IMR-90 (cell line): Measurements from ENCODE around the gene MARCHF3. TPM values are rescaled to one million over a fixed set of nuclear protein-coding genes. Genes with fewer than 3 reads are reported as not detected.
A peak's percentile ranks its signal among the peaks of the same experiment; 100 is the strongest.

Experiments used
- ATAC-seq: fragments of 200-7000 bp; cut with Tn5 transposase; 2 replicates; pipeline ENCODE4 v1.9.1; 2020; ENCODE audit warnings: low read depth, mild to moderate bottlenecking, moderate library complexity
- BruUV-seq: library from RNA; stranded (reverse); fragments of 400-500 nt; replicated peaks from 2 replicates; lab custom pipeline; 2021; lab: Mats Ljungman, UMichigan
- CTCF ChIA-PET: fragments of 300-600 bp; formaldehyde crosslinking; extraction: SDS; loops from one replicate; lab custom pipeline; 2021; ENCODE audit warnings: antibody characterized with exemption; lab: Yijun Ruan, JAX
- POLR2A ChIA-PET: fragments of 300-600 bp; sonication (Branson Sonifier 250); formaldehyde crosslinking; loops from one replicate; lab custom pipeline; 2022; ENCODE audit warnings: antibody characterized with exemption; ENCODE audit not compliant: unreplicated experiment; lab: Charles Lee
- DNase-seq: peaks from one replicate; pipeline ENCODE4 v3.0.0; 2013
- H2AFZ ChIP-seq: replicated peaks from 2 replicates; pipeline ENCODE3; 2013; ENCODE audit warnings: low read length, mild to moderate bottlenecking; ENCODE audit not compliant: poor library complexity
- H2AK5ac ChIP-seq: 2 replicates; pipeline ENCODE4 v1.6.1; 2013; ENCODE audit warnings: low read depth, low read length, inconsistent platforms
- H2AK9ac ChIP-seq: replicated peaks from 2 replicates; pipeline ENCODE3; 2013; ENCODE audit warnings: mild to moderate bottlenecking, low read depth, low read length, moderate library complexity; ENCODE audit not compliant: poor library complexity
- H2BK120ac ChIP-seq: 2 replicates; pipeline ENCODE4 v1.6.1; 2013; ENCODE audit warnings: low read depth, low read length, inconsistent platforms
- H2BK15ac ChIP-seq: 3 replicates; pipeline ENCODE4 v1.6.1; 2013; ENCODE audit warnings: low read depth, low read length, inconsistent platforms
- H2BK20ac ChIP-seq: 2 replicates; pipeline ENCODE4 v1.6.1; 2013; ENCODE audit warnings: low read depth, mild to moderate bottlenecking, inconsistent platforms, low read length, moderate library complexity
- H2BK5ac ChIP-seq: 2 replicates; pipeline ENCODE4 v1.6.1; 2013; ENCODE audit warnings: mild to moderate bottlenecking, low read depth, low read length, inconsistent platforms; ENCODE audit not compliant: poor library complexity, severe bottlenecking
- H3K14ac ChIP-seq: replicated peaks from 2 replicates; pipeline ENCODE4 v1.6.1; 2013; ENCODE audit warnings: low read depth, low read length, inconsistent platforms
- H3K18ac ChIP-seq: 2 replicates; pipeline ENCODE4 v1.6.1; 2013; ENCODE audit warnings: low read depth, low read length, control low read depth
- H3K23ac ChIP-seq: 2 replicates; pipeline ENCODE4 v1.6.1; 2013; ENCODE audit warnings: low read depth, low read length, inconsistent platforms
- H3K27ac ChIP-seq: 2 replicates; pipeline ENCODE4 v1.5.1; 2013; ENCODE audit warnings: mild to moderate bottlenecking, control low read depth, low read length; ENCODE audit not compliant: insufficient read depth
- H3K27me3 ChIP-seq: 2 replicates; pipeline ENCODE4 v1.6.1; 2013; ENCODE audit warnings: low read length; ENCODE audit not compliant: control insufficient read depth, insufficient read depth
- H3K36me3 ChIP-seq: 2 replicates; pipeline ENCODE4 v1.6.1; 2013; ENCODE audit warnings: low read length, mixed read lengths; ENCODE audit not compliant: control insufficient read depth, insufficient read depth
- H3K4ac ChIP-seq: 2 replicates; pipeline ENCODE4 v1.6.1; 2013; ENCODE audit warnings: low read depth, low read length, inconsistent platforms
- H3K4me1 ChIP-seq: 2 replicates; pipeline ENCODE4 v1.6.1; 2013; ENCODE audit warnings: low read length, mixed read lengths; ENCODE audit not compliant: control insufficient read depth, insufficient read depth
- H3K4me2 ChIP-seq: 2 replicates; pipeline ENCODE4 v1.6.1; 2013; ENCODE audit warnings: low read depth, mild to moderate bottlenecking, control low read depth, low read length, moderate library complexity
- H3K4me3 ChIP-seq: 2 replicates; pipeline ENCODE4 v1.5.1; 2013; ENCODE audit warnings: low read depth, mild to moderate bottlenecking, control low read depth, low read length, moderate library complexity; ENCODE audit not compliant: insufficient read depth
- H3K56ac ChIP-seq: 2 replicates; pipeline ENCODE4 v1.6.1; 2013; ENCODE audit warnings: low read length, inconsistent platforms; ENCODE audit not compliant: insufficient read depth; ENCODE audit errors: extremely low read depth
- H3K79me1 ChIP-seq, 2 experiments: 2 replicates each; pipeline ENCODE4 v1.6.1; 2013; ENCODE audit warnings: low read length in 2 of 2, inconsistent platforms in 1 of 2, low read depth in 1 of 2
- H3K9ac ChIP-seq: 2 replicates; pipeline ENCODE4 v1.6.1; 2013; ENCODE audit warnings: low read depth, low read length, control low read depth
- H3K9me1 ChIP-seq: 2 replicates; pipeline ENCODE4 v1.6.1; 2013; ENCODE audit warnings: low read length, inconsistent platforms; ENCODE audit not compliant: insufficient read depth
- H3K9me3 ChIP-seq: 2 replicates; pipeline ENCODE4 v1.6.1; 2013; ENCODE audit warnings: low read length; ENCODE audit not compliant: control insufficient read depth, insufficient read depth
- H4K20me1 ChIP-seq: 2 replicates; pipeline ENCODE4 v1.6.1; 2013; ENCODE audit warnings: low read length, inconsistent platforms; ENCODE audit not compliant: insufficient read depth
- H4K5ac ChIP-seq: 2 replicates; pipeline ENCODE4 v1.6.1; 2013; ENCODE audit warnings: mild to moderate bottlenecking, low read depth, low read length, control low read depth
- H4K8ac ChIP-seq, 2 experiments: 2 replicates each; pipeline ENCODE4 v1.6.1; 2013; ENCODE audit warnings: low read depth in 2 of 2, low read length in 2 of 2, control low read depth in 1 of 2, inconsistent platforms in 1 of 2
- H4K91ac ChIP-seq: 2 replicates; pipeline ENCODE4 v1.6.1; 2013; ENCODE audit warnings: low read depth, low read length, inconsistent platforms; ENCODE audit not compliant: insufficient read depth
- BHLHE40 ChIP-seq: fragments of 150-350 bp; IDR thresholded peaks from 2 replicates; pipeline ENCODE4 v1.6.1; 2016; ENCODE audit warnings: mild to moderate bottlenecking, low read depth, low read length
- CEBPB ChIP-seq: IDR thresholded peaks from 2 replicates; pipeline ENCODE4 v1.6.1; 2012; ENCODE audit warnings: low read depth, low read length, improper control_type of control experiment
- MAFK ChIP-seq: IDR thresholded peaks from 2 replicates; pipeline ENCODE4 v1.6.1; 2012; ENCODE audit warnings: low read depth, low read length, improper control_type of control experiment
- MAZ ChIP-seq: IDR thresholded peaks from 2 replicates; pipeline ENCODE4 v1.6.1; 2012; ENCODE audit warnings: low read depth, mild to moderate bottlenecking, low read length, improper control_type of control experiment, moderate library complexity, borderline replicate concordance
- MXI1 ChIP-seq: IDR thresholded peaks from 2 replicates; pipeline ENCODE4 v1.6.1; 2012; ENCODE audit warnings: low read depth, mild to moderate bottlenecking, low read length, moderate library complexity, borderline replicate concordance
- NFE2L2 ChIP-seq: fragments of 150-350 bp; IDR thresholded peaks from 2 replicates; pipeline ENCODE4 v1.6.1; 2016; ENCODE audit warnings: low read depth, mild to moderate bottlenecking, low read length
- POLR2A ChIP-seq: IDR thresholded peaks from 2 replicates; pipeline ENCODE4 v1.6.1; 2012; ENCODE audit warnings: mild to moderate bottlenecking, low read depth, low read length
- RAD21 ChIP-seq: IDR thresholded peaks from 2 replicates; pipeline ENCODE4 v1.6.1; 2012; ENCODE audit warnings: low read length, improper control_type of control experiment
- RCOR1 ChIP-seq: IDR thresholded peaks from 2 replicates; pipeline ENCODE4 v1.6.1; 2012; ENCODE audit warnings: mild to moderate bottlenecking, low read length, improper control_type of control experiment; ENCODE audit not compliant: insufficient replicate concordance
- RFX5 ChIP-seq: IDR thresholded peaks from 2 replicates; pipeline ENCODE4 v1.8.0; 2012; ENCODE audit warnings: low read depth, mild to moderate bottlenecking, low read length, moderate library complexity
- SMC3 ChIP-seq: fragments of 150-350 bp; IDR thresholded peaks from 2 replicates; pipeline ENCODE4 v1.6.1; 2016; ENCODE audit warnings: low read depth, mild to moderate bottlenecking, antibody characterized with exemption, low read length, moderate library complexity
- WGBS, 2 experiments: methylation state at CpG; one replicate each; pipeline versions ENCODE4 v1.1.5 to v1.1.7; 2013; ENCODE audit warnings: missing lambda C conversion rate in 2 of 2; ENCODE audit not compliant: insufficient read length in 1 of 2; ENCODE audit errors: extremely low coverage in 2 of 2; 5-methylcytosine and 5-hydroxymethylcytosine counted together
- dilution Hi-C: fragments of 300-500 bp; cut with HindIII; formaldehyde crosslinking; loops from one replicate; pipeline ENCODE4 v1.14.3; 2018; ENCODE audit warnings: low sequenced_read_pairs; ENCODE audit not compliant: unreplicated experiment
- in situ Hi-C: fragments of 300-500 bp; cut with MboI; formaldehyde crosslinking; loops from 3 replicates; pipeline ENCODE4 v1.14.3; 2019; ENCODE audit warnings: low sequenced_read_pairs, inconsistent platforms, mixed read lengths
- intact Hi-C: fragments of 100-400 bp; cut with micrococcal nuclease; formaldehyde crosslinking; loops from 2 replicates; pipeline ENCODE4 v1.10.0; 2022
- polyA plus RNA-seq, 3 experiments: library from polyadenylated mRNA; depleted of rRNA; stranded (reverse); fragments of >200 nt; gene quantifications; 2 replicates each; pipeline ENCODE4 v1.2.3, GENCODE V29; 2012; ENCODE audit warnings: low replicate concordance in 1 of 3
- total RNA-seq: library from RNA; depleted of rRNA; stranded (reverse); fragments of >200 nt; gene quantifications from 2 replicates; pipeline ENCODE4 v1.2.3, GENCODE V29; 2012
- TF ChIP-seq, protein P1 (sequence below): fragments of 150-350 bp; IDR thresholded peaks from 2 replicates; pipeline ENCODE4 v1.6.1; 2017; ENCODE audit warnings: mild to moderate bottlenecking, antibody characterized with exemption, low read length, low read depth
- TF ChIP-seq, protein P2 (sequence below): conservative IDR thresholded peaks from 2 replicates; pipeline ENCODE4 v1.5.1; 2012; ENCODE audit warnings: mild to moderate bottlenecking, low read depth, low read length, improper control_type of control experiment
- TF ChIP-seq, protein P3 (sequence below): fragments of 150-350 bp; IDR thresholded peaks from 2 replicates; pipeline ENCODE4 v1.6.1; 2016; ENCODE audit warnings: low read depth, mild to moderate bottlenecking, low read length, moderate library complexity, borderline replicate concordance

MARCHF3 gene
- total and polyA plus RNA-seq, 2 of the 4 experiments (the other 2 are of a cell fraction): 11.2 to 18.8 TPM

DNA sequence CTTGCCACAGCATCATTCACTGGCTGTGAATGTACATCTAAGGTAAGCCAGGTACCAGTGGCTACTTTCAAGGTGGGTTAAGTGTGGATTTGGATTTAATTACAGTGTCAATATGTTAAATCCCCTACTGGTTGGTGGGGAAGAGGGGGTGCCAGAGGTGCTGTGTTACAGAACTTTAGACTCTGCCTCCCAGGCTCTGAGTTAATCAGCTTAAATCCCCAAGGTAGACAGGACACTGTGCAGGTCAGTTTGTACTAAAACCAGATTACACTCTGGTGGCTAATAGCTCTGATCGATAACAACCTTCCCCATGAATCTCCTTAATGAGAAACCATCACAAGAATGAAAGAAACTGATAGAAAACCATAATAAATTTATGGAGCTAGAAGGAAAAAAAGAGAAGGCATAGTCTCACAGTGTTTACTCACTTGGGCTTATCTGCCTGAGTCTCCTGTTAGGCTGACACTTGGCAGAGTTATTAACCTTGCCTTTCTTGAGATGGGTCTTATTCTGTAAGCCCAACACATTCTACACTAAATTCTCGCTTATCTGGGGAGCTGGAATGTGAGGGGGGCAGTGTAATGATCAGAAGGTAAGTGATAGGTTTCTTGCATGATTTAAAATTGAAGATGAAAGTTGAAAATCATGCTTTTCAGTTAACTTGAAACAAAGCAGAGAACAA is 146.7 kb downstream of the MARCHF3 start:
- Histone ChIP-seq H3K9me1 (peaks cover 3% of the 10 kb centered on the region; the same call in 1 of the 2 replicates), H3K23ac (no peak overlapping the region), H2AFZ (no peak overlapping the region), H3K9ac (no peak overlapping the region), H4K91ac (peak overlapping the region; percentile 7; the same call in 1 of the 2 replicates), H3K27me3 (no peaks in the 10 kb centered on the region), H2BK15ac (0 out of 3 replicates have a peak overlapping the region, but pooled peaks have one; percentile 23), H4K8ac (peak overlapping the region in 1 of 2 experiments; percentile 6; a peak in 1 of 4 replicates), H3K56ac (no peak overlapping the region), H3K9me3 (no peaks in the 10 kb centered on the region), H3K36me3 (no peaks in the 10 kb centered on the region), H3K4me3 (no peak overlapping the region), H2BK120ac (no peak overlapping the region), H3K14ac (no peak overlapping the region), H3K4me1 (peaks cover 3% of the 10 kb centered on the region), H3K4ac (no peak overlapping the region), H3K27ac (no peak overlapping the region), H2BK5ac (peak overlapping the region; percentile 35), H3K4me2 (peak overlapping the region; percentile 33; the same call in 1 of the 2 replicates), H2AK9ac (no peak overlapping the region), H3K79me1 (peaks cover 0 to 3% of the 10 kb centered on the region in 2 experiments; a peak in 1 of 4 replicates), H2BK20ac (no peak overlapping the region), H4K5ac (peak overlapping the region; percentile 27; the same call in 1 of the 2 replicates), H4K20me1 (no peaks in the 10 kb centered on the region), H2AK5ac (0 out of 2 replicates have a peak overlapping the region, but pooled peaks have one; percentile 25), H3K18ac (peak overlapping the region; percentile 5; the same call in 1 of the 2 replicates)
- BruUV-seq: no TSS peak
- in situ Hi-C loops (no loop called here), intact Hi-C loops (no loop called here), dilution Hi-C loops (no loop called here)
- ChIA-PET POLR2A (no interaction called here), CTCF (interaction anchor here (0.6 kb wide), 3 partner anchors 20 to 491 kb away, joined by 3 to 4 read pairs (median 3); no protein-coding TSS in a partner anchor)
- no CpG with 5 or more reads among the region's 2 CpGs for WGBS, 2 experiments
- DNase-seq (peak; percentile 16), ATAC-seq (peak; percentile 60)
- TF ChIP-seq BHLHE40 (no peak), RCOR1 (no peak), MXI1 (no peak), POLR2A (no peak), MAZ (no peak), CEBPB (no peak), RFX5 (no peak), MAFK (no peak), SMC3 (no peak), NFE2L2 (no peak), RAD21 (no peak)
- TF ChIP-seq, protein P1, sequence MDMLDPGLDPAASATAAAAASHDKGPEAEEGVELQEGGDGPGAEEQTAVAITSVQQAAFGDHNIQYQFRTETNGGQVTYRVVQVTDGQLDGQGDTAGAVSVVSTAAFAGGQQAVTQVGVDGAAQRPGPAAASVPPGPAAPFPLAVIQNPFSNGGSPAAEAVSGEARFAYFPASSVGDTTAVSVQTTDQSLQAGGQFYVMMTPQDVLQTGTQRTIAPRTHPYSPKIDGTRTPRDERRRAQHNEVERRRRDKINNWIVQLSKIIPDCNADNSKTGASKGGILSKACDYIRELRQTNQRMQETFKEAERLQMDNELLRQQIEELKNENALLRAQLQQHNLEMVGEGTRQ: no peak
- TF ChIP-seq, protein P2, sequence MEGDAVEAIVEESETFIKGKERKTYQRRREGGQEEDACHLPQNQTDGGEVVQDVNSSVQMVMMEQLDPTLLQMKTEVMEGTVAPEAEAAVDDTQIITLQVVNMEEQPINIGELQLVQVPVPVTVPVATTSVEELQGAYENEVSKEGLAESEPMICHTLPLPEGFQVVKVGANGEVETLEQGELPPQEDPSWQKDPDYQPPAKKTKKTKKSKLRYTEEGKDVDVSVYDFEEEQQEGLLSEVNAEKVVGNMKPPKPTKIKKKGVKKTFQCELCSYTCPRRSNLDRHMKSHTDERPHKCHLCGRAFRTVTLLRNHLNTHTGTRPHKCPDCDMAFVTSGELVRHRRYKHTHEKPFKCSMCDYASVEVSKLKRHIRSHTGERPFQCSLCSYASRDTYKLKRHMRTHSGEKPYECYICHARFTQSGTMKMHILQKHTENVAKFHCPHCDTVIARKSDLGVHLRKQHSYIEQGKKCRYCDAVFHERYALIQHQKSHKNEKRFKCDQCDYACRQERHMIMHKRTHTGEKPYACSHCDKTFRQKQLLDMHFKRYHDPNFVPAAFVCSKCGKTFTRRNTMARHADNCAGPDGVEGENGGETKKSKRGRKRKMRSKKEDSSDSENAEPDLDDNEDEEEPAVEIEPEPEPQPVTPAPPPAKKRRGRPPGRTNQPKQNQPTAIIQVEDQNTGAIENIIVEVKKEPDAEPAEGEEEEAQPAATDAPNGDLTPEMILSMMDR: no peak
- TF ChIP-seq, protein P3, sequence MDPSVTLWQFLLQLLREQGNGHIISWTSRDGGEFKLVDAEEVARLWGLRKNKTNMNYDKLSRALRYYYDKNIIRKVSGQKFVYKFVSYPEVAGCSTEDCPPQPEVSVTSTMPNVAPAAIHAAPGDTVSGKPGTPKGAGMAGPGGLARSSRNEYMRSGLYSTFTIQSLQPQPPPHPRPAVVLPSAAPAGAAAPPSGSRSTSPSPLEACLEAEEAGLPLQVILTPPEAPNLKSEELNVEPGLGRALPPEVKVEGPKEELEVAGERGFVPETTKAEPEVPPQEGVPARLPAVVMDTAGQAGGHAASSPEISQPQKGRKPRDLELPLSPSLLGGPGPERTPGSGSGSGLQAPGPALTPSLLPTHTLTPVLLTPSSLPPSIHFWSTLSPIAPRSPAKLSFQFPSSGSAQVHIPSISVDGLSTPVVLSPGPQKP: no peak
